Tibial artery (tissue), 4 donors: ENCODE results near the gene HSPB6.

Experiments
- DNase-seq, 2 donors: peaks; one replicate each; pipeline ENCODE4 v3.0.0-alpha.2; 2019
- H3K27ac ChIP-seq, 2 donors: fragments of 200-600 bp; sonication (generic) in 1 of 2; 1 replicate in 1 of 2; 2 replicates in 1 of 2; pipeline ENCODE4 v1.5.1; 2018 to 2019; ENCODE audit warnings: mild to moderate bottlenecking in 1 of 2
- H3K27me3 ChIP-seq, 2 donors: fragments of 200-600 bp; sonication (generic) in 1 of 2; one replicate each; pipeline versions ENCODE4 v1.5.1 to v1.6.0; 2016 to 2019
- H3K36me3 ChIP-seq, 3 donors: fragments of 200-600 bp; sonication (generic) in 2 of 3; one replicate each; pipeline ENCODE4 v1.5.1; 2016 to 2019; ENCODE audit warnings: mild to moderate bottlenecking in 2 of 3
- H3K4me1 ChIP-seq, 4 donors: fragments of 200-600 bp; sonication (generic) in 2 of 4; 1 replicate in 3 of 4; 2 replicates in 1 of 4; pipeline ENCODE4 v1.5.1; 2016 to 2019
- H3K4me3 ChIP-seq, 2 donors: fragments of 200-600 bp; sonication (generic) in 1 of 2; 1 replicate in 1 of 2; 2 replicates in 1 of 2; pipeline ENCODE4 v1.5.1; 2018 to 2019; ENCODE audit warnings: mild to moderate bottlenecking in 2 of 2
- H3K9me3 ChIP-seq, 3 donors: fragments of 200-600 bp; sonication (generic) in 1 of 3; one replicate each; pipeline ENCODE4 v1.5.1; 2016 to 2019
- CTCF ChIP-seq, 2 experiments: fragments of 200-600 bp in 1 of 2; fragments of 450-650 bp in 1 of 2; IDR thresholded peaks; one replicate each; pipeline ENCODE4 v1.5.1; 2017 to 2019; ENCODE audit warnings: antibody characterized with exemption in 2 of 2, mild to moderate bottlenecking in 1 of 2, moderate library complexity in 1 of 2
- intact Hi-C: fragments of 100-400 bp; cut with DNase I; formaldehyde crosslinking; loops from one replicate; pipeline ENCODE4 v1.15.0; 2023; ENCODE audit warnings: low total_unique reads

HSPB6 gene

GRCh38 chr19:35787227-35787799 is 30.5 kb upstream of the HSPB6 start:
- Histone ChIP-seq H3K4me1 (no peaks in the 10 kb centered on the region), H3K27me3 (no peaks in the 10 kb centered on the region), H3K27ac (no peak overlapping the region), H3K4me3 (no peak overlapping the region), H3K36me3 (peaks cover 8 to 59% (median 20%) of the 10 kb centered on the region in 3 donors), H3K9me3 (no peaks in the 10 kb centered on the region)
- no peak for TF ChIP-seq CTCF (IDR thresholded peaks at IDR 0.05)
- no peak for DNase-seq
- intact Hi-C loops, result no loop called here

GRCh38 chr19:35786299-35787160 is 29.7 kb upstream of the HSPB6 start:
- Histone ChIP-seq H3K27me3 (no peaks in the 10 kb centered on the region), H3K36me3 (peaks cover 12 to 67% (median 26%) of the 10 kb centered on the region in 3 donors), H3K27ac (no peak overlapping the region), H3K9me3 (no peaks in the 10 kb centered on the region), H3K4me1 (no peaks in the 10 kb centered on the region), H3K4me3 (no peak overlapping the region)
- no peak for DNase-seq
- no peak for TF ChIP-seq CTCF (IDR thresholded peaks at IDR 0.05)
- intact Hi-C loops, result no loop called here

GRCh38 chr19:35785339-35785627 is 28.5 kb upstream of the HSPB6 start:
- DNase-seq, result no peak
- H3K27me3 ChIP-seq, result no peaks in the 10 kb centered on the region
- intact Hi-C loops, result no loop called here
- H3K4me3 ChIP-seq, result no peak overlapping the region
- no peaks in the 10 kb centered on the region for H3K9me3 ChIP-seq
- H3K27ac ChIP-seq, result no peak overlapping the region
- H3K4me1 ChIP-seq, result no peaks in the 10 kb centered on the region
- peaks cover 21 to 79% (median 38%) of the 10 kb centered on the region in 3 donors for H3K36me3 ChIP-seq
- no peak for TF ChIP-seq CTCF (IDR thresholded peaks at IDR 0.05)

GRCh38 chr19:35784503-35785338 is 27.9 kb upstream of the HSPB6 start:
- intact Hi-C loops, result no loop called here
- Histone ChIP-seq H3K4me1 (no peaks in the 10 kb centered on the region), H3K27me3 (no peaks in the 10 kb centered on the region), H3K36me3 (peaks cover 27 to 85% (median 42%) of the 10 kb centered on the region in 3 donors), H3K27ac (no peak overlapping the region), H3K9me3 (no peaks in the 10 kb centered on the region), H3K4me3 (no peak overlapping the region)
- DNase-seq, result no peak
- TF ChIP-seq CTCF (IDR thresholded peaks at IDR 0.05), result no peak

GRCh38 chr19:35783469-35784434 is 26.9 kb upstream of the HSPB6 start:
- no peaks in the 10 kb centered on the region for H3K4me1 ChIP-seq
- intact Hi-C loops, result no loop called here
- H3K27ac ChIP-seq, result no peak overlapping the region
- no peak for TF ChIP-seq CTCF (IDR thresholded peaks at IDR 0.05)
- H3K27me3 ChIP-seq, result no peaks in the 10 kb centered on the region
- H3K4me3 ChIP-seq, result no peak overlapping the region
- no peak for DNase-seq
- no peaks in the 10 kb centered on the region for H3K9me3 ChIP-seq
- peaks cover 27 to 94% (median 45%) of the 10 kb centered on the region in 3 donors for H3K36me3 ChIP-seq
